Measurements from ENCODE around the gene PRRT3.
"Not testable (repeated sequence)": the region's sequence is repeated elsewhere in the genome, so short reads cannot be mapped to it uniquely, and the experiment has no call there.

The PRRT3 gene

DNA sequence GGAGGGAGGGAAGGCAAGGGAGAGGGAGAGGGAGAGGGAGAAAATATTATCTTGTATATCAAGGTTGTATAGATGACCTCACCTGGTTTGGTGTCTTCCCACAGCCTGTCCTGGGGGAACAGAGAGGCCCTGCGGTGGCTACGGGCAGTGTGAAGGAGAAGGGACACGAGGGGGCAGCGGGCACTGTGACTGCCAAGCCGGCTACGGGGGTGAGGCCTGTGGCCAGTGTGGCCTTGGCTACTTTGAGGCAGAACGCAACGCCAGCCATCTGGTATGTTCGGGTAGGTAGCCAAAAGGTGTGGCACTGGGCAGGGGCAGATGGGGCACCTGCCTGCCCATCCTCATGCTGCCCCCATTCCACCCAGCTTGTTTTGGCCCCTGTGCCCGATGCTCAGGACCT is 11.5 kb downstream of the PRRT3 start:
- no peaks in the 10 kb centered on the region for H3K9me3 ChIP-seq (ENCODE audit: control insufficient read depth, insufficient read depth, low read length)
- no peaks in the 10 kb centered on the region for H3K4me1 ChIP-seq (ENCODE audit: insufficient read depth, low read length)
- no peak overlapping the region for H3K9ac ChIP-seq (ENCODE audit: low read depth, low read length)
- no peaks in the 10 kb centered on the region for H3K36me3 ChIP-seq (ENCODE audit: insufficient read depth, low read length)

DNA sequence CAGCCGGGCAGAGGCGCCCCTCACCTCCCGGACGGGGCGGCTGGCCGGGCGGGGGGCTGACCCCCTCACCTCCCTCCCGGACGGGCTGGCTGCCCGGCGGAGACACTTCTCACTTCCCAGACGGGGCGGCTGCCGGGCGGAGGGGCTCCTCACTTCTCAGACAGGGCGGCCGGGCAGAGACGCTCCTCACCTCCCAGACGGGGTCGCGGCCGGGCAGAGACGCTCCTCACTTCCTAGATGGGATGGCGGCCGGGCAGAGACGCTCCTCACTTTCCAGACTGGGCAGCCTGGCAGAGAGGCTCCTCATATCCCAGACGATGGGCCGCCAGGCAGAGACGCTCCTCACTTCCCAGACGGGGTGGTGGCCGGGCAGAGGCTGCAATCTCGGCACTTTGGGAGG is 12.3 kb downstream of the PRRT3 start:
- H3K4me1 ChIP-seq (ENCODE audit: insufficient read depth, low read length); H3K36me3 ChIP-seq (ENCODE audit: insufficient read depth, low read length); H3K9me3 ChIP-seq (ENCODE audit: control insufficient read depth, insufficient read depth, low read length); H3K9ac ChIP-seq (ENCODE audit: low read depth, low read length): not testable (repeated sequence)

DNA sequence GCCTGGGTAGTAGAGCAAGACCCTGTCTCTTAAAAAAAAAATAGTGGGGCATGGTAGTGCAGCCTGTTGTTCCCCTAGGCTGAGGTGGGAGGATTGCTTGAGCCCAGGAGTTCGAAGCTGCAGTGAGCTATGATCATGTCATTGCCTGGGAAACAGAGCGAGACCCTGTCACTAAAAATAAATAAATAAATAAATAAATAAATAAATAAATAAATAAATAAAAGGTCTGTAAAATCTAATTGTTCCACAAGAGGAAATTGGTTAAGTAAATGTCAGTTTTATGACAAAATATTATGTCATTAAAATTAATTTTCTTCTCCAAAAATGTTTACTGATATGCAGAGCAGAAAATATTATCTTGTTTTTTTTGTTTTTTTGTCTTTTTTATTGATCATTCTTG is 13.2 kb downstream of the PRRT3 start:
- Histone ChIP-seq H3K36me3 (ENCODE audit: insufficient read depth, low read length) (no peaks in the 10 kb centered on the region), H3K9ac (ENCODE audit: low read depth, low read length) (no peak overlapping the region), H3K9me3 (ENCODE audit: control insufficient read depth, insufficient read depth, low read length) (no peaks in the 10 kb centered on the region), H3K4me1 (ENCODE audit: insufficient read depth, low read length) (no peaks in the 10 kb centered on the region)

DNA sequence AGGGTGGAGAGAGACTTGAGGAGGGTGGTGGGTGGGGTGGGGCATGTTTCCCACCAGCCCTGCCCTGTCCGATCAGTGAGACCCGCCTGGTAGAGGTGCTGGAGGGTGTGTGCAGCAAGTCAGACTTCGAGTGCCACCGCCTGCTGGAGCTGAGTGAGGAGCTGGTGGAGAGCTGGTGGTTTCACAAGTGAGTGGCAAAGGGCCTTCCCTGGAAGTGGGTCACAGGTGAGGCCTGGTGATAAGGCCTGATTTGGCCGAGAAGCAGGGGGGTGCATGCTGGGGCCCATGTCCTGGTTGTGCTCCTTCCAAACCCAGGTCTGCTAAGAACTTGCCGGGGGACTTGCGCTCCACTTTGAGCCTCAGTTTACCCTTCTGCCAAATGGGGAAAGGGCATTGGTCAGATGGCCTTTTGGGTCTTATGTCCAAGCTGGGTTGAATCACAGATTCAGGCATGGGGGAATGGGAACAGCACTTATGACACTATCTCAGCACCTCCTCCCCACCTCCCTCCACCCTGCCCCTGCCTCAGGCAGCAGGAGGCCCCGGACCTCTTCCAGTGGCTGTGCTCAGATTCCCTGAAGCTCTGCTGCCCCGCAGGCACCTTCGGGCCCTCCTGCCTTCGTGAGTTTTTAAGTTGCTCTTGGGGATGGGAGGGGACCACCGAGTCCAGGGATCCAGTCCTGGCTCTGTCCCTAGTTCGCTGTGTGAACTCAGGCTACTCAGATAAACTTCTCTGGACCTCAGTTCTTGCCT is 14.5 kb downstream of the PRRT3 start:
- no peak overlapping the region for H3K9ac ChIP-seq (ENCODE audit: low read depth, low read length)
- no peaks in the 10 kb centered on the region for H3K4me1 ChIP-seq (ENCODE audit: insufficient read depth, low read length)
- H3K36me3 ChIP-seq (ENCODE audit: insufficient read depth, low read length): no peaks in the 10 kb centered on the region
- H3K9me3 ChIP-seq (ENCODE audit: control insufficient read depth, insufficient read depth, low read length): no peaks in the 10 kb centered on the region

DNA sequence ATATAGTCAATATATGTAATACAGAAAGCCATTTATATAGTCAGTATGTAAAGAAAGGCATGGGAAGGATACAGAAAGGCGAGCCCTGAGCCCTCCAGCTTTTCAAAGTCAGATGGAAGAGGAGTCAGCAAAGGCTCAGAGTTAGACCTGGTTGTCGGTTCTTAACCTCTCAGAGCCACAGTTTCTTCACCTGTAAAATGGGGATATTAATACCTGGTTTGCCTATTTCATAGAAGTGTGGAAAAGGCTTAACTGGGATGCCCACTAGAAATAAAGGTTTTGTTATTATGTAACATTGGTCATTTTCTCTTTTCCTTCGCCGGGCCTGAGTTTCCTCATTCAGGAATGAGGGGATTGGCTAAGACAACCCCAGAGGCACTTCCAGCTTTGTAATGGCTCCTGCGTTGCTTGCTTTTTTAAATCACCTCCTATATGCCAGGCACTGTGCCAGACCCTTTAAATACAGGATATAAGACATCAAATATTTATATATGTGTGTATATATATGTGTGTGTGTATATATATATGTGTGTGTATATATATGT is 16.2 kb downstream of the PRRT3 start:
- H3K36me3 ChIP-seq (ENCODE audit: insufficient read depth, low read length): no peaks in the 10 kb centered on the region

DNA sequence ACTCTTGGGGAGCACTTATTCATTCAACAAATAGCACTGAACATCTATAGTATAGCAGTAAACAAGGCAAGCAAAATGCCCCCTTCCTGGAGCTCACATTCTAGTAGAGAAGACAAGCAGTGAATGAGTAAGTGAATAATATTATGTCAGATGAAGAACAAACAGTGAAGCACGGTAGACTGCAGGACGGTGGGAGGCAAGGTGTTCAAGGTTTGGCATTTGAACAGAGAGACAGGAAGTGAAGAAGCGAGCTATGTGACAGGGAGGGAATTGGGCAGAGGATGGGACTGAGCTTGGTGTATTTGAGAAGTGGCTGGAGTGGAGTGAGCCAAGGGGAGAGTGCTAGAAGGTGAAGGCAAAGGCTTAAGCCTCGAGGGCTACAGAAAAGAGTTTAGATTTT is 17.2 kb downstream of the PRRT3 start:
- Histone ChIP-seq H3K36me3 (ENCODE audit: insufficient read depth, low read length) (no peaks in the 10 kb centered on the region), H3K9me3 (ENCODE audit: control insufficient read depth, insufficient read depth, low read length) (no peaks in the 10 kb centered on the region), H3K9ac (ENCODE audit: low read depth, low read length) (no peak overlapping the region), H3K4me1 (ENCODE audit: insufficient read depth, low read length) (no peaks in the 10 kb centered on the region)

More for the DNA sequence above, 16.2 kb downstream of the PRRT3 start:
- Histone ChIP-seq H3K9ac (ENCODE audit: low read depth, low read length) (no peak overlapping the region), H3K4me1 (ENCODE audit: insufficient read depth, low read length) (no peaks in the 10 kb centered on the region), H3K9me3 (ENCODE audit: control insufficient read depth, insufficient read depth, low read length) (no peaks in the 10 kb centered on the region)

DNA sequence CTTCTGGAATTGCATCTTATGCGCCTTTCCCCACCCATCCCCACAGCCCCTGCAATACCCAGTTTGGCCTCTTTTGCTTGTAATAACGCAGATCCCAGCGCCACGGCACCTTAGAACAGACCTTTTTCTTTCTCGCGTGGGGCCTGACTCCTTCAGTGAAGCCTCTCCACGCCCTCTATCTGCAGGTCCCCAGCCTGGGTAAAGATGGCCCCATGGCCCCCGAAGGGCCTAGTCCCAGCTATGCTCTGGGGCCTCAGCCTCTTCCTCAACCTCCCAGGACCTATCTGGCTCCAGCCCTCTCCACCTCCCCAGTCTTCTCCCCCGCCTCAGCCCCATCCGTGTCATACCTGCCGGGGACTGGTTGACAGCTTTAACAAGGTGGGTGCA is 18.0 kb downstream of the PRRT3 start:
- H3K4me1 ChIP-seq (ENCODE audit: insufficient read depth, low read length): no peaks in the 10 kb centered on the region
- H3K36me3 ChIP-seq (ENCODE audit: insufficient read depth, low read length): no peaks in the 10 kb centered on the region
- peak overlapping the region; percentile 99 for H3K9ac ChIP-seq (ENCODE audit: low read depth, low read length)

DNA sequence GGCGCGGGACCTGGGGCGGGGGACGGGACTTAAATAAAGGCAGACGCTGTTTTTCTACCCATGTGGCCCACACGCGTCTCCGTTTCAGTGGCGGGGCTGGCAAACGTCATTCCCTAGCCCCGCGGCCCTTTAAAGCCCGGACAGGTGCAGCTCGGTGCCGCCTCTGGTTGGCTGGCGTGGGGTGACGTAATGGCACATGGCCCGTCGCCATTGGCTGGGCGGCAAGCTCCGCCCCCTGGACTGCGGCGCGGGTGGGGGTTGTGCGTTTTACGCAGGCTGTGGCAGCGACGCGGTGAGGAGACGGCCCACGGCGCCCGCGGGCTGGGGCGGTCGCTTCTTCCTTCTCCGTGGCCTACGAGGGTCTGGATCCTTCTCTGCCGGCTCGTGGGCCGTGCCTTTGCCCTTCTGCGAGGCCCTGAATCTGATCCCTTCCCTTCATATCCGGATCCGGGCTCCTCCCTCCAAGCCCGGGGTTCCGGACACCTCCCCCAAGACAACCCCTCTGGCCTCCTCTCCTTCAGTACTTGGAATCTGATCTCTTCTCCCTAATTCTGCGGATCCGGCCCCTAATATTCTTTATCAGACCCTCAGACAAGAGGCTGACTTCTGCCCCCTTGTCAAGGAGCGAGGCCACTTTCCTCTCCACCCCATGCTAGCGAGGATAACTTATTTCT is 18.5 kb downstream of the PRRT3 start, which contains the start of gene CRELD1:
CRELD1 (plus strand) TSS at position 274 of the 674 bp plus-strand sequence. CDS start 605 bp downstream, outside the sequence.
- Histone ChIP-seq H3K9ac (ENCODE audit: low read depth, low read length) (peak within 1 kb of the TSS; percentile 99), H3K4me1 (ENCODE audit: insufficient read depth, low read length) (no peaks in the 10 kb centered on the region), H3K9me3 (ENCODE audit: control insufficient read depth, insufficient read depth, low read length) (no peaks in the 10 kb centered on the region), H3K36me3 (ENCODE audit: insufficient read depth, low read length) (no peaks in the 10 kb centered on the region)

More for the DNA sequence above, 18.0 kb downstream of the PRRT3 start:
- H3K9me3 ChIP-seq (ENCODE audit: control insufficient read depth, insufficient read depth, low read length): no peaks in the 10 kb centered on the region

DNA sequence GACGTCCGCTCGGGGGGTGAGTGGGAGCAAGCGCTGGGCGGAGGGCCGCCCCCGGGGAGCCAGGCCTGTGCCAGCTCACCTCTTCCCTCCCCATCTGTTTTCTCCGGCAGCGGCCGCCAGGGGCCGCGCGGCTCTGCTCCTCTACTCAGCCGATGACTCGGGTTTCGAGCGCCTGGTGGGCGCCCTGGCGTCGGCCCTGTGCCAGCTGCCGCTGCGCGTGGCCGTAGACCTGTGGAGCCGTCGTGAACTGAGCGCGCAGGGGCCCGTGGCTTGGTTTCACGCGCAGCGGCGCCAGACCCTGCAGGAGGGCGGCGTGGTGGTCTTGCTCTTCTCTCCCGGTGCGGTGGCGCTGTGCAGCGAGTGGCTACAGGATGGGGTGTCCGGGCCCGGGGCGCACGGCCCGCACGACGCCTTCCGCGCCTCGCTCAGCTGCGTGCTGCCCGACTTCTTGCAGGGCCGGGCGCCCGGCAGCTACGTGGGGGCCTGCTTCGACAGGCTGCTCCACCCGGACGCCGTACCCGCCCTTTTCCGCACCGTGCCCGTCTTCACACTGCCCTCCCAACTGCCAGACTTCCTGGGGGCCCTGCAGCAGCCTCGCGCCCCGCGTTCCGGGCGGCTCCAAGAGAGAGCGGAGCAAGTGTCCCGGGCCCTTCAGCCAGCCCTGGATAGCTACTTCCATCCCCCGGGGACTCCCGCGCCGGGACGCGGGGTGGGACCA is 19.2 kb downstream of the PRRT3 start:
- Histone ChIP-seq H3K9ac (ENCODE audit: low read depth, low read length) (peak overlapping the region; percentile 99), H3K4me1 (ENCODE audit: insufficient read depth, low read length) (no peaks in the 10 kb centered on the region), H3K36me3 (ENCODE audit: insufficient read depth, low read length) (no peaks in the 10 kb centered on the region), H3K9me3 (ENCODE audit: control insufficient read depth, insufficient read depth, low read length) (no peaks in the 10 kb centered on the region)

DNA sequence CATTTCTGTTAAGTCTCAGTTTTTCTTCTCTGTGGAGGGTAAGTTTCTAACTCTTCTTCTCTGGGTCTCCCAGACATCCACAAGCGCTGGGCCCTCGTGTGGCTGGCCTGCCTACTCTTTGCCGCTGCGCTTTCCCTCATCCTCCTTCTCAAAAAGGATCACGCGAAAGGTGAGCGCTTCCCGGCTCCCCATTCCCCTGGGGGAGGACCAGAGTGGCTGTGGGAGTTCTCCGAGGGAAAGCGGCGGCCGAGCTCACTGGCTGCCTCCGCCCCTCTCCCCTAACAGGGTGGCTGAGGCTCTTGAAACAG is 19.7 kb downstream of the PRRT3 start:
- H3K9me3 ChIP-seq (ENCODE audit: control insufficient read depth, insufficient read depth, low read length): no peaks in the 10 kb centered on the region
- H3K36me3 ChIP-seq (ENCODE audit: insufficient read depth, low read length): no peaks in the 10 kb centered on the region
- peak overlapping the region; percentile 99 for H3K9ac ChIP-seq (ENCODE audit: low read depth, low read length)
- no peaks in the 10 kb centered on the region for H3K4me1 ChIP-seq (ENCODE audit: insufficient read depth, low read length)

DNA sequence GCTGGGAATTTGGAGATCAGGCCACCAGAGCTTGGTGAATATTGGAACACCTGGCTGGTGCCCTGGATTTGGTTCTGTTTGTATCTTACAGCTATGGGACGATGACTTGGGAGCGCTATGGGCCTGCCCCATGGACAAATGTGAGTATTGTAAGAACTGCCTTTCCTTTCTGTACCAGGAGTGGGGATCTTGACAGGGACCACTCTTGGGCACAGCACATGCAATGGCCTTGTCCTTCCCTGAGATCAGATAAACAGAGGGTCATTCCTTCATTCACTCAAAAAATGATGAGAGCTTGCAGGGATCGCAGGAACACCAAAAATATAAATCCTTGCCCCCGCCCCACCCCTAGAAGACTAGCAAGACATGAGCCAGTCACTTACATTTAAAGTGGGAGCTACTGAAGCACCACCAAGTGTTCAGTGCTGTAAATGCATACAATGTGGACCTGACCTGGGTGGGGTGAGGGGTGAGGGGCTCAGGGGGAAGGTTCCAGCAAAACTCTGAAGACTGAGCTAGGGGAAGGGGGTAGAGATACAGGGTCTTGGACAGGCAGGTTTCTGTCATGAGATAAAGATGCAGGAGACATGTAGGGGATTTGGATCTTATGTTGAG is 21.3 kb downstream of the PRRT3 start:
- no peaks in the 10 kb centered on the region for H3K4me1 ChIP-seq (ENCODE audit: insufficient read depth, low read length)
- H3K36me3 ChIP-seq (ENCODE audit: insufficient read depth, low read length): no peaks in the 10 kb centered on the region
- no peak overlapping the region for H3K9ac ChIP-seq (ENCODE audit: low read depth, low read length)
- no peaks in the 10 kb centered on the region for H3K9me3 ChIP-seq (ENCODE audit: control insufficient read depth, insufficient read depth, low read length)

DNA sequence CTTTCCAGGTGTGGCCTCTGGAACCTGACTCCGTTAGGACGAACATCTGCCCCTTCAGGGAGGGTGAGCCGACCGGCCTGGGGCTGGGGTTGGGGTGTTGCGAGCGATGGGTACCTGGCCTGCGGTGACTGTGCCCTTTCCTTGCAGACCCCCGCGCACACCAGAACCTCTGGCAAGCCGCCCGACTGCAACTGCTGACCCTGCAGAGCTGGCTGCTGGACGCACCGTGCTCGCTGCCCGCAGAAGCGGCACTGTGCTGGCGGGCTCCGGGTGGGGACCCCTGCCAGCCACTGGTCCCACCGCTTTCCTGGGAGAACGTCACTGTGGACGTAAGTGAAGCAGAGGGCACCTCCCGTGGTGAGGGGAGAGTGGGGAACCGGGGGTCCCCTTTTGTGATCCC is 24.1 kb downstream of the PRRT3 start:
- Histone ChIP-seq H3K9me3 (ENCODE audit: control insufficient read depth, insufficient read depth, low read length) (no peaks in the 10 kb centered on the region), H3K36me3 (ENCODE audit: insufficient read depth, low read length) (no peaks in the 10 kb centered on the region), H3K4me1 (ENCODE audit: insufficient read depth, low read length) (no peaks in the 10 kb centered on the region), H3K9ac (ENCODE audit: low read depth, low read length) (no peak overlapping the region)

DNA sequence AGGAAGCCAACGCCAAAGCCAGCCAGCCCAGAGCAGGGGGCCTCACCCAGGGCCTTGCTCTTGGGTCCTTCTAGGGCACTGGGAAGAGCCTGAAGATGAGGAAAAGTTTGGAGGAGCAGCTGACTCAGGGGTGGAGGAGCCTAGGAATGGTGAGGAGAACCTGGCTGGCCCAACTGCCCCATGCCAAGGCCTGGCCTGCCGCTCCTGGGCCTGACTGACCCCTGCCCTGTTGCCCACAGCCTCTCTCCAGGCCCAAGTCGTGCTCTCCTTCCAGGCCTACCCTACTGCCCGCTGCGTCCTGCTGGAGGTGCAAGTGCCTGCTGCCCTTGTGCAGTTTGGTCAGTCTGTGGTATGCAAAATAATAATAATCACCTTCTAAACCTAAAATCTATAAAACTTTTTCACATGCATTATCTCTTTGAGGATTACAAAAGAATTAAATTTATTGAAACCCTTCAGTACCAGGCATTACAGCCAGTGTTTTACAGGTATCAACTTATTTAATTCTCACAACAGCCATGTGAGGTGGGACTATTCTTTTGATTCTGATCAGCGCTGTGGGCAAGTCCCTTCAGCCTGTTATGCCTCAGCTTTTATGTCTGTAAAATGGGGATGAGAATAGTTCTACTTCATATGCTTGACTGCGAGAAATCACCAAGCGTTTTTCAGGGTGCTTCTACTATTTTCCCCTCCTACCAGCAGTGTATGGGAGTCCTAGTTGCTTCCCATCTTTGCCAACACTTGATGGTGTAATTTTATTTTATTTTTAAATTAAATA is 33.8 kb downstream of the PRRT3 start:
- Histone ChIP-seq H3K36me3 (ENCODE audit: insufficient read depth, low read length) (no peaks in the 10 kb centered on the region), H3K4me1 (ENCODE audit: insufficient read depth, low read length) (peaks cover 5% of the 10 kb centered on the region; the same call in 1 of the 2 replicates), H3K9ac (ENCODE audit: low read depth, low read length) (no peak overlapping the region), H3K9me3 (ENCODE audit: control insufficient read depth, insufficient read depth, low read length) (no peaks in the 10 kb centered on the region)

DNA sequence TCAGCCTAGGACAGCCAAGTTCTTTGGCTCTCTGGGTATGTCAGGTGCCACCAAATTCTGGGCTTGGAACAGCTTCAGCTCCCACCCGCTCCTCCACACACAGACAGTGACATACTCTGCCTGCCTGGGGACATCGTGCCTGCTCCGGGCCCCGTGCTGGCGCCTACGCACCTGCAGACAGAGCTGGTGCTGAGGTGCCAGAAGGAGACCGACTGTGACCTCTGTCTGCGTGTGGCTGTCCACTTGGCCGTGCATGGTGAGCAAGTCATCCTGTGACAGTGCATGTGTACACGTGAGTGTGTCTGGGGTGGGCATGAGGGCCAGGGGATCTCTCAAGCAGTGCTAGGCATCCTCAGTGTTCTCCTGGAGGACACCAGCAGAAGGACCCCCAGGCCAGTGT is 34.4 kb downstream of the PRRT3 start:
- Histone ChIP-seq H3K4me1 (ENCODE audit: insufficient read depth, low read length) (peaks cover 5% of the 10 kb centered on the region; the same call in 1 of the 2 replicates), H3K9ac (ENCODE audit: low read depth, low read length) (no peak overlapping the region), H3K9me3 (ENCODE audit: control insufficient read depth, insufficient read depth, low read length) (no peaks in the 10 kb centered on the region), H3K36me3 (ENCODE audit: insufficient read depth, low read length) (no peaks in the 10 kb centered on the region)
